ENCODE results near the gene NUDC. TPM values are rescaled to one million over a fixed set of nuclear protein-coding genes. Genes with fewer than 3 reads are reported as not detected.
A peak's percentile ranks its signal among the peaks of the same experiment; 100 is the strongest.

NUDC gene
- total and polyA plus RNA-seq, 9 of the 15 experiments (the other 6 are each of a cell fraction or from before 2014, with no cell fraction given) = 9.8 to 234 (median 149) TPM

GRCh38 chr1:26913754-26914619 is 7.6 kb upstream of the NUDC start, which contains the start of gene NR0B2 (continued):
- TF ChIP-seq EP300 (IDR thresholded peaks at IDR 0.05; ENCODE audit: low read length) (peak; percentile 55; the same call in 1 of the 2 replicates), BRD9 (IDR thresholded peaks at IDR 0.05; ENCODE audit: low read depth, partially characterized antibody) (no peak), ZNF124 (CRISPR knock-in tag; IDR thresholded peaks at IDR 0.05) (no peak), TBP (optimal IDR thresholded peaks at IDR 0.05; ENCODE audit: low read depth, low read length) (peak; percentile 64), CBX2 (IDR thresholded peaks at IDR 0.05; ENCODE audit: insufficient read depth, low read length, poor library complexity, severe bottlenecking) (no peak), ZNF707 (CRISPR knock-in tag; conservative IDR thresholded peaks at IDR 0.05) (no peak), GATAD2A (IDR thresholded peaks at IDR 0.05) (0 out of 2 replicates have a peak, but pooled peaks have one; percentile 4), MAZ (CRISPR knock-in tag; conservative IDR thresholded peaks at IDR 0.05 in 1 of 2, IDR thresholded peaks at IDR 0.05 in 1 of 2) (peak in 1 of 2 experiments; percentile 69; a peak in 2 of 4 replicates), KLF6 (CRISPR knock-in tag; IDR thresholded peaks at IDR 0.05; ENCODE audit: borderline replicate concordance) (0 out of 2 replicates have a peak, but pooled peaks have one; percentile 36), POLR2A (conservative IDR thresholded peaks at IDR 0.05) (no peak), ZNF347 (CRISPR knock-in tag; IDR thresholded peaks at IDR 0.05; ENCODE audit: low read depth) (no peak), TEAD1 (CRISPR knock-in tag; IDR thresholded peaks at IDR 0.05) (no peak), ZNF696 (CRISPR knock-in tag; conservative IDR thresholded peaks at IDR 0.05) (0 out of 2 replicates have a peak, but pooled peaks have one; percentile 41), BHLHE40 (IDR thresholded peaks at IDR 0.05; ENCODE audit: low read length) (peak; percentile 5; the same call in 1 of the 2 replicates), CHCHD3 (CRISPR knock-in tag; IDR thresholded peaks at IDR 0.05) (no peak), MED1 (CRISPR knock-in tag; IDR thresholded peaks at IDR 0.05; ENCODE audit: borderline replicate concordance) (no peak)
- TF ChIP-seq, protein P1, sequence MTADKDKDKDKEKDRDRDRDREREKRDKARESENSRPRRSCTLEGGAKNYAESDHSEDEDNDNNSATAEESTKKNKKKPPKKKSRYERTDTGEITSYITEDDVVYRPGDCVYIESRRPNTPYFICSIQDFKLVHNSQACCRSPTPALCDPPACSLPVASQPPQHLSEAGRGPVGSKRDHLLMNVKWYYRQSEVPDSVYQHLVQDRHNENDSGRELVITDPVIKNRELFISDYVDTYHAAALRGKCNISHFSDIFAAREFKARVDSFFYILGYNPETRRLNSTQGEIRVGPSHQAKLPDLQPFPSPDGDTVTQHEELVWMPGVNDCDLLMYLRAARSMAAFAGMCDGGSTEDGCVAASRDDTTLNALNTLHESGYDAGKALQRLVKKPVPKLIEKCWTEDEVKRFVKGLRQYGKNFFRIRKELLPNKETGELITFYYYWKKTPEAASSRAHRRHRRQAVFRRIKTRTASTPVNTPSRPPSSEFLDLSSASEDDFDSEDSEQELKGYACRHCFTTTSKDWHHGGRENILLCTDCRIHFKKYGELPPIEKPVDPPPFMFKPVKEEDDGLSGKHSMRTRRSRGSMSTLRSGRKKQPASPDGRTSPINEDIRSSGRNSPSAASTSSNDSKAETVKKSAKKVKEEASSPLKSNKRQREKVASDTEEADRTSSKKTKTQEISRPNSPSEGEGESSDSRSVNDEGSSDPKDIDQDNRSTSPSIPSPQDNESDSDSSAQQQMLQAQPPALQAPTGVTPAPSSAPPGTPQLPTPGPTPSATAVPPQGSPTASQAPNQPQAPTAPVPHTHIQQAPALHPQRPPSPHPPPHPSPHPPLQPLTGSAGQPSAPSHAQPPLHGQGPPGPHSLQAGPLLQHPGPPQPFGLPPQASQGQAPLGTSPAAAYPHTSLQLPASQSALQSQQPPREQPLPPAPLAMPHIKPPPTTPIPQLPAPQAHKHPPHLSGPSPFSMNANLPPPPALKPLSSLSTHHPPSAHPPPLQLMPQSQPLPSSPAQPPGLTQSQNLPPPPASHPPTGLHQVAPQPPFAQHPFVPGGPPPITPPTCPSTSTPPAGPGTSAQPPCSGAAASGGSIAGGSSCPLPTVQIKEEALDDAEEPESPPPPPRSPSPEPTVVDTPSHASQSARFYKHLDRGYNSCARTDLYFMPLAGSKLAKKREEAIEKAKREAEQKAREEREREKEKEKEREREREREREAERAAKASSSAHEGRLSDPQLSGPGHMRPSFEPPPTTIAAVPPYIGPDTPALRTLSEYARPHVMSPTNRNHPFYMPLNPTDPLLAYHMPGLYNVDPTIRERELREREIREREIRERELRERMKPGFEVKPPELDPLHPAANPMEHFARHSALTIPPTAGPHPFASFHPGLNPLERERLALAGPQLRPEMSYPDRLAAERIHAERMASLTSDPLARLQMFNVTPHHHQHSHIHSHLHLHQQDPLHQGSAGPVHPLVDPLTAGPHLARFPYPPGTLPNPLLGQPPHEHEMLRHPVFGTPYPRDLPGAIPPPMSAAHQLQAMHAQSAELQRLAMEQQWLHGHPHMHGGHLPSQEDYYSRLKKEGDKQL (CRISPR knock-in tag; IDR thresholded peaks at IDR 0.05; ENCODE audit: borderline replicate concordance) = no peak
- TF ChIP-seq, protein P2, sequence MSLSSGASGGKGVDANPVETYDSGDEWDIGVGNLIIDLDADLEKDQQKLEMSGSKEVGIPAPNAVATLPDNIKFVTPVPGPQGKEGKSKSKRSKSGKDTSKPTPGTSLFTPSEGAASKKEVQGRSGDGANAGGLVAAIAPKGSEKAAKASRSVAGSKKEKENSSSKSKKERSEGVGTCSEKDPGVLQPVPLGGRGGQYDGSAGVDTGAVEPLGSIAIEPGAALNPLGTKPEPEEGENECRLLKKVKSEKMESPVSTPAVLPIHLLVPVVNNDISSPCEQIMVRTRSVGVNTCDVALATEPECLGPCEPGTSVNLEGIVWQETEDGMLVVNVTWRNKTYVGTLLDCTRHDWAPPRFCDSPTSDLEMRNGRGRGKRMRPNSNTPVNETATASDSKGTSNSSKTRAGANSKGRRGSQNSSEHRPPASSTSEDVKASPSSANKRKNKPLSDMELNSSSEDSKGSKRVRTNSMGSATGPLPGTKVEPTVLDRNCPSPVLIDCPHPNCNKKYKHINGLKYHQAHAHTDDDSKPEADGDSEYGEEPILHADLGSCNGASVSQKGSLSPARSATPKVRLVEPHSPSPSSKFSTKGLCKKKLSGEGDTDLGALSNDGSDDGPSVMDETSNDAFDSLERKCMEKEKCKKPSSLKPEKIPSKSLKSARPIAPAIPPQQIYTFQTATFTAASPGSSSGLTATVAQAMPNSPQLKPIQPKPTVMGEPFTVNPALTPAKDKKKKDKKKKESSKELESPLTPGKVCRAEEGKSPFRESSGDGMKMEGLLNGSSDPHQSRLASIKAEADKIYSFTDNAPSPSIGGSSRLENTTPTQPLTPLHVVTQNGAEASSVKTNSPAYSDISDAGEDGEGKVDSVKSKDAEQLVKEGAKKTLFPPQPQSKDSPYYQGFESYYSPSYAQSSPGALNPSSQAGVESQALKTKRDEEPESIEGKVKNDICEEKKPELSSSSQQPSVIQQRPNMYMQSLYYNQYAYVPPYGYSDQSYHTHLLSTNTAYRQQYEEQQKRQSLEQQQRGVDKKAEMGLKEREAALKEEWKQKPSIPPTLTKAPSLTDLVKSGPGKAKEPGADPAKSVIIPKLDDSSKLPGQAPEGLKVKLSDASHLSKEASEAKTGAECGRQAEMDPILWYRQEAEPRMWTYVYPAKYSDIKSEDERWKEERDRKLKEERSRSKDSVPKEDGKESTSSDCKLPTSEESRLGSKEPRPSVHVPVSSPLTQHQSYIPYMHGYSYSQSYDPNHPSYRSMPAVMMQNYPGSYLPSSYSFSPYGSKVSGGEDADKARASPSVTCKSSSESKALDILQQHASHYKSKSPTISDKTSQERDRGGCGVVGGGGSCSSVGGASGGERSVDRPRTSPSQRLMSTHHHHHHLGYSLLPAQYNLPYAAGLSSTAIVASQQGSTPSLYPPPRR (CRISPR knock-in tag; IDR thresholded peaks at IDR 0.05; ENCODE audit: borderline replicate concordance) = no peak
